ENCODE measurements around the gene ZBTB7C.
A peak's percentile ranks its signal among the peaks of the same experiment; 100 is the strongest.

The ZBTB7C gene

GRCh38 chr18:48391868-48392267 is 17.3 kb downstream of the ZBTB7C start:
- peak; percentile 56 for DNase-seq (ENCODE audit: low read depth, low spot score)

GRCh38 chr18:48390641-48391040 is 18.5 kb downstream of the ZBTB7C start:
- DNase-seq (ENCODE audit: low read depth, low spot score), result no peak

- no peak for DNase-seq (ENCODE audit: low read depth, low spot score)
Measured at GRCh38 chr18:48388478-48388877, 20.7 kb downstream of the ZBTB7C start.

- DNase-seq (ENCODE audit: low read depth, low spot score), result no peak
Measured at GRCh38 chr18:48387300-48387699, 21.9 kb downstream of the ZBTB7C start.

GRCh38 chr18:48385596-48385995 is 23.6 kb downstream of the ZBTB7C start:
- DNase-seq (ENCODE audit: low read depth, low spot score), result no peak

GRCh38 chr18:48376934-48377333 is 32.2 kb downstream of the ZBTB7C start:
- DNase-seq (ENCODE audit: low read depth, low spot score), result no peak

- DNase-seq (ENCODE audit: low read depth, low spot score), result no peak
Measured at GRCh38 chr18:48376406-48376805, 32.8 kb downstream of the ZBTB7C start.

- DNase-seq (ENCODE audit: low read depth, low spot score), result no peak
Measured at GRCh38 chr18:48375150-48375800, 33.9 kb downstream of the ZBTB7C start.

- DNase-seq (ENCODE audit: low read depth, low spot score), result peak; percentile 51
Measured at GRCh38 chr18:48374423-48375149, 34.6 kb downstream of the ZBTB7C start.

GRCh38 chr18:48371854-48372602 is 37.2 kb downstream of the ZBTB7C start:
- DNase-seq (ENCODE audit: low read depth, low spot score), result no peak

GRCh38 chr18:48367557-48367956 is 41.6 kb downstream of the ZBTB7C start:
- DNase-seq (ENCODE audit: low read depth, low spot score), result no peak

GRCh38 chr18:48365965-48366364 is 43.2 kb downstream of the ZBTB7C start:
- no peak for DNase-seq (ENCODE audit: low read depth, low spot score)

GRCh38 chr18:48364146-48364545 is 45.0 kb downstream of the ZBTB7C start:
- no peak for DNase-seq (ENCODE audit: low read depth, low spot score)

- no peak for DNase-seq (ENCODE audit: low read depth, low spot score)
Measured at GRCh38 chr18:48363175-48363574, 46.0 kb downstream of the ZBTB7C start.

- DNase-seq (ENCODE audit: low read depth, low spot score), result no peak
Measured at GRCh38 chr18:48361801-48362200, 47.4 kb downstream of the ZBTB7C start.

- DNase-seq (ENCODE audit: low read depth, low spot score), result no peak
Measured at GRCh38 chr18:48360376-48361021, 48.7 kb downstream of the ZBTB7C start.

- no peak for DNase-seq (ENCODE audit: low read depth, low spot score)
Measured at GRCh38 chr18:48359626-48360025, 49.6 kb downstream of the ZBTB7C start.

- no peak for DNase-seq (ENCODE audit: low read depth, low spot score)
Measured at GRCh38 chr18:48358868-48359267, 50.3 kb downstream of the ZBTB7C start.

GRCh38 chr18:48356909-48357631 is 52.1 kb downstream of the ZBTB7C start:
- no peak for DNase-seq (ENCODE audit: low read depth, low spot score)

GRCh38 chr18:48356151-48356745 is 52.9 kb downstream of the ZBTB7C start:
- DNase-seq (ENCODE audit: low read depth, low spot score), result no peak
